Measurements from ENCODE around the gene SMG9. TPM values are rescaled to one million over a fixed set of nuclear protein-coding genes. Genes with fewer than 3 reads are reported as not detected.

SMG9 gene
- total RNA-seq, 6 experiments from 2014 or later = 6.5 to 13.5 (median 9.8) TPM

DNA sequence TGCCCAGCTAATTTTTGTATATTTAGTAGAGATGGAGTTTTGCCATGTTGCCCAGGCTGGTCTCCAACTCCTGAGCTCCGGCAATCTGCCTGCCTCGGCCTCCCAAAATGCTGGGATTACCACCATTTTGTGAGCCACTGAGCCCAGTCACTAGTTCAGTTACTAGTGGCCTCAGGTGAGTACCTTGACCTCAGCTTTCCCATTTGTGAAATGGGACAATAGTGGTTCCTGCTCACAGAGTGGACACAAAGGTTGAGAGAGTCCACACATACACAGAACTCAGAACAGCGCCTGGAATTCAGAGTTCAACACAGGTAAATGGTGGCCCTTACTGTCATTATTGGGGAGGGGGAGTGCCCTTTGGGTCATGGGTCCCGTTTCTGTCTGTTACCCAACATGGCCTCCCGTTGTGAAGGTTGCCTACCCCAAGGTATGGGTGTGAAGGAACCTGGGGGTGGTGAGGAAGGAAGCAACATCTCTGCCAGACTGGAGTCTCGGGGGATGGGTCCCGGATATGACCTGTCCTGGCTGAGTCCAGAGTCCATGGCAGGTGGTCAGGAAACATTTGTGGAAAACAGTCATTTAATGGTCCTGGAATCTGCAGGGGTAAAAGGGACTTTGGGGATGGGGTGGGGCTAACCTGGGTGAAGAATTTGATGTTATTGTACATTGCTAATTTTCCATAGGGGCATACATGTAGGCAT, 50.6 kb downstream of the SMG9 start:
- no peaks in the 10 kb centered on the region for H3K9me3 ChIP-seq
- ATAC-seq = no peak
- intact Hi-C loops (cut with DNase I) = no loop called here
- H3K27me3 ChIP-seq = peaks cover 0 to 3% of the 10 kb centered on the region in 2 donors
- WGBS (ENCODE audit: insufficient coverage, low coverage, low lambda C conversion rate, missing lambda C conversion rate) = 51% methylated on average over 5 of the region's 7 CpGs
- H3K4me1 ChIP-seq = peaks cover 0 to 2% (median 0%) of the 10 kb centered on the region in 4 donors
- H3K36me3 ChIP-seq = no peaks in the 10 kb centered on the region
- TF ChIP-seq, protein P1, sequence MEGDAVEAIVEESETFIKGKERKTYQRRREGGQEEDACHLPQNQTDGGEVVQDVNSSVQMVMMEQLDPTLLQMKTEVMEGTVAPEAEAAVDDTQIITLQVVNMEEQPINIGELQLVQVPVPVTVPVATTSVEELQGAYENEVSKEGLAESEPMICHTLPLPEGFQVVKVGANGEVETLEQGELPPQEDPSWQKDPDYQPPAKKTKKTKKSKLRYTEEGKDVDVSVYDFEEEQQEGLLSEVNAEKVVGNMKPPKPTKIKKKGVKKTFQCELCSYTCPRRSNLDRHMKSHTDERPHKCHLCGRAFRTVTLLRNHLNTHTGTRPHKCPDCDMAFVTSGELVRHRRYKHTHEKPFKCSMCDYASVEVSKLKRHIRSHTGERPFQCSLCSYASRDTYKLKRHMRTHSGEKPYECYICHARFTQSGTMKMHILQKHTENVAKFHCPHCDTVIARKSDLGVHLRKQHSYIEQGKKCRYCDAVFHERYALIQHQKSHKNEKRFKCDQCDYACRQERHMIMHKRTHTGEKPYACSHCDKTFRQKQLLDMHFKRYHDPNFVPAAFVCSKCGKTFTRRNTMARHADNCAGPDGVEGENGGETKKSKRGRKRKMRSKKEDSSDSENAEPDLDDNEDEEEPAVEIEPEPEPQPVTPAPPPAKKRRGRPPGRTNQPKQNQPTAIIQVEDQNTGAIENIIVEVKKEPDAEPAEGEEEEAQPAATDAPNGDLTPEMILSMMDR (IDR thresholded peaks at IDR 0.05) = no peak
- TF ChIP-seq POLR2A (IDR thresholded peaks at IDR 0.05) = no peak
- no peak overlapping the region for H3K4me3 ChIP-seq
- no peak overlapping the region for H3K27ac ChIP-seq
- DNase-seq = no peak

DNA sequence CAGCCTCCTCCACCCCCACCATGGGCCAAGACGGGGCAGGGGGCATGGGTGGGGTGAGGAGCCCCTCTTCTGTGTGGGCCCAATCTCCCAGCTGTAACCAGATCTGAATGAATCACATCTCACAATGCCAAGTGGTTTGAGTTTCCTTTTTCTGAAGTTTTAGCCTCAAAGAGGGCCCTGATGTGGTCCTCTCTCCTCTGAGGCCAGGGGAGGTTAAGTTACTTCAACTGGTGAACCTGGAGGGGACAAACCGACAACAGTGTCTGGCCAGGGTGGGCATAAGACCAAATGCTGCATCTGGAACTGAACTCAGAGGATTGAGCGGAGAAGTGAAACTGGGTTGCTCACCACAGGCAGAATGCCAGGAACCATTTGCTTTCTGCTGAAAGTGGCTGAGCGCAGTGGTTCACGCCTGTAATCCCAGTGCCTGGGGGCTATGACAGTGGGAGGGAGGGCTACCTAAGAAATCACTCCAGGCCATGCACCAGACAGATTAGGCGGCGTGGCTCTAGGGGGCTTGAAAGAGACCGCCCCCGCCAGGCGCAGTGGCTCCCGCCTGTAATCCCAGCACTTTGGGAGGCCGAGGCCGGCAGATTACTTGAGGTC, 54.3 kb downstream of the SMG9 start:
- Histone ChIP-seq H3K27me3 (peaks cover 0 to 5% of the 10 kb centered on the region in 2 donors), H3K27ac (peak overlapping the region; percentile 50 to 84 (median 67)), H3K9me3 (no peaks in the 10 kb centered on the region), H3K36me3 (no peaks in the 10 kb centered on the region), H3K4me3 (peak overlapping the region in 1 of 3 donors; percentile 12), H3K4me1 (peaks cover 0 to 2% (median 0%) of the 10 kb centered on the region in 4 donors)
- WGBS (ENCODE audit: insufficient coverage, low coverage, low lambda C conversion rate, missing lambda C conversion rate) = 50% methylated on average over 7 of the region's 13 CpGs
- DNase-seq (peak in 2 of 3 donors; percentile 43 to 56), ATAC-seq (peak; percentile 51 to 70 (median 58))
- TF ChIP-seq POLR2A (IDR thresholded peaks at IDR 0.05) = no peak
- TF ChIP-seq, protein P1 (IDR thresholded peaks at IDR 0.05) = no peak
- intact Hi-C loops (cut with DNase I) = no loop called here

DNA sequence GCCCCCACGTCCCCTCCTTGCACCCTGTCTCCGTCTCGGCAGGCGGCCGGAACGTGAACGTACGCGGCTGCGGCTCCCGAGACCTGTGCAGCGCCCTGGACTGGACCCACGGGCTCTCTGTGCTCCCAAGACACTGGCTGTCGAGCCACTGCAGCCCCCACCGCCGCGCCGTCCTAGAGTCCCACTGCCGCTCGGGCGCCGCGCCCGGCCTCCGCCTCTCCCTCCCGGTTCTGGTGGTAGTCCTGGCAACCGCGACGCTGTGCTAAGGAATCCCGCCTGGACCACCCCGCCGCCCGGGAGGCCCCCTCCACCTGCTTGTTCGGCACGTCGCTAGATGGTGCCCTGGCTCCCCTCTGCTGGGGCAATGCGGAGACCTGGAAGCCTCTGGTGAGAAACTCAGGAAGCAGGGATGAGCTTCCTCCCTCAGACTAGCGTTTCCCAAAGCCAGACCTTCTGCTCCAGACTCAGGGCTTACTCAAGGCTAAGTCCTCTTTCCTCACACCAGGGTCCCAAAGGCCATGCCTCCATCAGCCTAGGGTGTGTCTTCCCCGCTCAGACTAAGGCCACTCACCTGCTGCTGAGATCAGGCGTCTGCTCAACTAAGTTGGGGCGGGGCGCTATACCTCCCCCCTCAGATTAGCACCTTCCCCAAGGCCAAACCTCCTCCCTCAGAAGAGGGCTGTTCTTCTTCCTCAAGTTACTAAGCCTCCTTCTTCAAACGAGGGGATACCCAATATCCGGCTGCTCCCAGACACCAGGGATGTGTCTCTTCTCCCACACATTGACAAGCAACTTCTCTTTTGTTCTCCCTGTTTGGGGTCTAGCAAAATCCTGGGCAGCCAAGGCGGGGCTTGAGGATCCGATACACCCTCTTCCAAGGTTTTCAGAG, 55.0 kb downstream of the SMG9 start:
- 55% methylated on average over 8 of the region's 46 CpGs for WGBS (ENCODE audit: insufficient coverage, low coverage, low lambda C conversion rate, missing lambda C conversion rate)
- intact Hi-C loops (cut with DNase I) = no loop called here
- Histone ChIP-seq H3K9me3 (no peaks in the 10 kb centered on the region), H3K36me3 (no peaks in the 10 kb centered on the region), H3K27ac (peak overlapping the region; percentile 50 to 84 (median 67)), H3K27me3 (peaks cover 0 to 5% of the 10 kb centered on the region in 2 donors), H3K4me1 (peaks cover 0 to 2% (median 0%) of the 10 kb centered on the region in 4 donors), H3K4me3 (no peak overlapping the region)
- ATAC-seq (peak in 3 of 4 donors; percentile 13 to 22 (median 21)), DNase-seq (peak in 1 of 3 donors; percentile 46)
- no peak for TF ChIP-seq POLR2A (IDR thresholded peaks at IDR 0.05)
- TF ChIP-seq, protein P1 (IDR thresholded peaks at IDR 0.05) = no peak

DNA sequence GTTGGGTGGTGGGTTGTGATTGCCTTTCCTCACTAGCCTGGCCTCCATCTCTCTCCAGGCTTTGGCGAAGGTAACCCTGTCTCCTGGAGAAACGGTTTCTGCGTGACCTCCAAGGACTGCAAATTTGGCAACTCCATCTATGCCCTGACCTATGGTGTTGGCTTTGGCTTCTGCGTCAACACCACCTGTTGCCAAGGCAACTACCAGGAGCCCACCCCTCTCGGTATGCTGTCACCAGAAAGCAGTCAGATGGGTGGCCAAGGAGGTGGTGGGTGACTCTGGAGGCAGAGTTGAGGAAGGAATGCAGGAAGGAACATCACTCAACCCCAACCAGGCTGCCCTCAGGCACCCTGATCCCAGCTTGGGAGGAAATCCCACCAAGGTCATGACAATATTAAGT, 57.5 kb downstream of the SMG9 start:
- DNase-seq (no peak), ATAC-seq (no peak)
- intact Hi-C loops (cut with DNase I) = no loop called here
- TF ChIP-seq POLR2A (IDR thresholded peaks at IDR 0.05) = no peak
- TF ChIP-seq, protein P1 (IDR thresholded peaks at IDR 0.05) = no peak
- peaks cover 0 to 5% of the 10 kb centered on the region in 2 donors for H3K27me3 ChIP-seq
- H3K4me1 ChIP-seq = peaks cover 0 to 2% (median 0%) of the 10 kb centered on the region in 4 donors
- no peak overlapping the region for H3K4me3 ChIP-seq
- WGBS (ENCODE audit: insufficient coverage, low coverage, low lambda C conversion rate, missing lambda C conversion rate) = 17% methylated on average over 2 of the region's 5 CpGs
- no peaks in the 10 kb centered on the region for H3K36me3 ChIP-seq
- no peaks in the 10 kb centered on the region for H3K9me3 ChIP-seq
- no peak overlapping the region for H3K27ac ChIP-seq

Data from right lobe of liver (tissue), 6 donors.